Measurements from ENCODE around the gene DAPL1.

DNA sequence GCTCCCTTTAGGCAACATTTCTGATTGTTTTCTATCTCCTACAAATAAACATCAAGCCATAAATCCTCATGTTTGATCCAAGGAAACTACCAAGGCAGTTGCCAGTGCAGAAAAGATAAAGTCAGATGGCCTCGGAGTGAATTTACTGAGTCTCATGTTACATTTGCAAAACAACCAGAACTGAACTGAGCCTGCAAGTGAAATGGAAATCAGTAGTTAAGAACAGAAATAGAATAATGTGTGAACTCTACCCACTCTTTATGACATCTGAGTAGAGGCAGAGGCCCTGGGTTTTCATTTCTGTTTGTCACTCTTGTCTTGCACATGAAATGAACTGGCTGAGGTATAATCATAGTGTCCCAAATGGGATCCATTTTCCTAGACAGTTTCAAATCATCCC, 20.4 kb upstream of the DAPL1 start:
- TF ChIP-seq POLR2A (IDR thresholded peaks at IDR 0.05; ENCODE audit: low read depth), result no peak
- TF ChIP-seq, protein P1, sequence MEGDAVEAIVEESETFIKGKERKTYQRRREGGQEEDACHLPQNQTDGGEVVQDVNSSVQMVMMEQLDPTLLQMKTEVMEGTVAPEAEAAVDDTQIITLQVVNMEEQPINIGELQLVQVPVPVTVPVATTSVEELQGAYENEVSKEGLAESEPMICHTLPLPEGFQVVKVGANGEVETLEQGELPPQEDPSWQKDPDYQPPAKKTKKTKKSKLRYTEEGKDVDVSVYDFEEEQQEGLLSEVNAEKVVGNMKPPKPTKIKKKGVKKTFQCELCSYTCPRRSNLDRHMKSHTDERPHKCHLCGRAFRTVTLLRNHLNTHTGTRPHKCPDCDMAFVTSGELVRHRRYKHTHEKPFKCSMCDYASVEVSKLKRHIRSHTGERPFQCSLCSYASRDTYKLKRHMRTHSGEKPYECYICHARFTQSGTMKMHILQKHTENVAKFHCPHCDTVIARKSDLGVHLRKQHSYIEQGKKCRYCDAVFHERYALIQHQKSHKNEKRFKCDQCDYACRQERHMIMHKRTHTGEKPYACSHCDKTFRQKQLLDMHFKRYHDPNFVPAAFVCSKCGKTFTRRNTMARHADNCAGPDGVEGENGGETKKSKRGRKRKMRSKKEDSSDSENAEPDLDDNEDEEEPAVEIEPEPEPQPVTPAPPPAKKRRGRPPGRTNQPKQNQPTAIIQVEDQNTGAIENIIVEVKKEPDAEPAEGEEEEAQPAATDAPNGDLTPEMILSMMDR (IDR thresholded peaks at IDR 0.05), result no peak
- TF ChIP-seq POLR2AphosphoS5 (IDR thresholded peaks at IDR 0.05), result no peak
- TF ChIP-seq EP300 (IDR thresholded peaks at IDR 0.05), result no peak

Measured in esophagus muscularis mucosa (tissue), 4 donors.